Keratinocyte (primary cell): ENCODE results near the gene TSPEAR. TPM values are rescaled to one million over a fixed set of nuclear protein-coding genes. Genes with fewer than 3 reads are reported as not detected.

ENCODE experiments used
- DNase-seq: peaks from one replicate; pipeline ENCODE4 v3.0.0-alpha.2; 2011; ENCODE audit warnings: low read depth, missing footprints, low spot score
- FAIRE-seq: peaks from 2 replicates; lab custom pipeline; 2011; peaks lifted over from hg19 to GRCh38; lab: Jason Lieb, UNC
- H2AFZ ChIP-seq: 2 replicates; pipeline ENCODE4 v1.6.0; 2012; ENCODE audit warnings: low read length, control low read depth, inconsistent platforms; ENCODE audit not compliant: control insufficient read depth
- H3K27ac ChIP-seq: 2 replicates; pipeline ENCODE4 v1.5.1; 2011; ENCODE audit warnings: low read length; ENCODE audit not compliant: control insufficient read depth, insufficient read depth
- H3K27me3 ChIP-seq: 3 replicates; pipeline ENCODE4 v1.6.0; 2011; ENCODE audit warnings: low read length; ENCODE audit not compliant: control insufficient read depth, insufficient read depth; ENCODE audit errors: extremely low read depth
- H3K36me3 ChIP-seq, 2 experiments: 2 replicates in 1 of 2; 3 replicates in 1 of 2; pipeline ENCODE4 v1.5.1; 2011; ENCODE audit warnings: low read length in 2 of 2, mild to moderate bottlenecking in 1 of 2; ENCODE audit not compliant: control insufficient read depth in 2 of 2, insufficient read depth in 2 of 2; ENCODE audit errors: extremely low read depth in 1 of 2
- H3K4me1 ChIP-seq: 3 replicates; pipeline ENCODE4 v1.5.1; 2011; ENCODE audit warnings: low read length; ENCODE audit not compliant: control insufficient read depth, insufficient read depth; ENCODE audit errors: extremely low read depth
- H3K4me2 ChIP-seq: 3 replicates; pipeline ENCODE4 v1.6.0; 2011; ENCODE audit warnings: low read depth, low read length; ENCODE audit not compliant: control insufficient read depth, insufficient read depth; ENCODE audit errors: extremely low read depth
- H3K4me3 ChIP-seq, 3 experiments: fragments of 200-600 bp in 1 of 3; sonication (generic) in 1 of 3; 2 replicates in 2 of 3; 3 replicates in 1 of 3; pipeline ENCODE4 v1.5.1; 2011 to 2016; ENCODE audit warnings: low read length in 3 of 3, mild to moderate bottlenecking in 3 of 3, control low read depth in 2 of 3, inconsistent platforms in 1 of 3, low read depth in 1 of 3, mixed read lengths in 1 of 3, mixed run types in 1 of 3, moderate library complexity in 1 of 3; ENCODE audit not compliant: control insufficient read depth in 2 of 3, insufficient read depth in 2 of 3; ENCODE audit errors: extremely low read depth in 1 of 3
- H3K79me2 ChIP-seq: 2 replicates; pipeline ENCODE4 v1.6.0; 2012; ENCODE audit warnings: low read length; ENCODE audit not compliant: control insufficient read depth, insufficient read depth
- H3K9ac ChIP-seq: 3 replicates; pipeline ENCODE4 v1.6.0; 2011; ENCODE audit warnings: low read length; ENCODE audit not compliant: control insufficient read depth, insufficient read depth; ENCODE audit errors: extremely low read depth
- H3K9me1 ChIP-seq: 3 replicates; pipeline ENCODE4 v1.6.0; 2011; ENCODE audit warnings: low read length; ENCODE audit not compliant: control insufficient read depth, insufficient read depth; ENCODE audit errors: extremely low read depth
- H3K9me3 ChIP-seq: 2 replicates; pipeline ENCODE4 v1.5.1; 2012; ENCODE audit warnings: low read depth, low read length; ENCODE audit not compliant: control insufficient read depth
- H4K20me1 ChIP-seq: 3 replicates; pipeline ENCODE4 v1.6.0; 2011; ENCODE audit warnings: low read length; ENCODE audit not compliant: control insufficient read depth, insufficient read depth; ENCODE audit errors: extremely low read depth
- EZH2 ChIP-seq: IDR thresholded peaks from one replicate; pipeline ENCODE4 v1.6.1; 2012; ENCODE audit warnings: inconsistent platforms, mild to moderate bottlenecking, low read length, moderate library complexity
- dilution Hi-C: fragments of 300-500 bp; cut with MboI; formaldehyde crosslinking; loops from one replicate; pipeline ENCODE4 v1.7.0; 2020; ENCODE audit warnings: low sequenced_read_pairs; ENCODE audit not compliant: extremely low pct_ligation_motif_present
- polyA plus RNA-seq, 5 experiments: library from polyadenylated mRNA; depleted of rRNA in 3 of 5; stranded (reverse) in 3 of 5; stranded (forward) in 1 of 5; unstranded in 1 of 5; fragments of >200 nt; gene quantifications; 1 replicate in 1 of 5; 2 replicates in 3 of 5; 3 replicates in 1 of 5; pipeline versions ENCODE4 v1.2.1 to v1.2.3, GENCODE V29; 2011 to 2012; ENCODE audit warnings: missing spikeins in 2 of 5, low read depth in 1 of 5, low replicate concordance in 1 of 5
- TF ChIP-seq, protein P1 (sequence below), 3 experiments: IDR thresholded peaks in 1 of 3; conservative IDR thresholded peaks in 1 of 3; optimal IDR thresholded peaks in 1 of 3; 2 replicates in 2 of 3; 3 replicates in 1 of 3; pipeline versions ENCODE3 to v1.5.1; 2011; ENCODE audit warnings: low read length in 3 of 3, mild to moderate bottlenecking in 3 of 3, moderate library complexity in 2 of 3, control low read depth in 1 of 3, inconsistent platforms in 1 of 3; ENCODE audit not compliant: insufficient read depth in 2 of 3; ENCODE audit errors: extremely low read depth in 1 of 3

Gene TSPEAR
- polyA plus RNA-seq, 1 donor (not counting 4 experiments of a cell fraction or from before 2014, with no cell fraction given): 0.12 TPM

DNA sequence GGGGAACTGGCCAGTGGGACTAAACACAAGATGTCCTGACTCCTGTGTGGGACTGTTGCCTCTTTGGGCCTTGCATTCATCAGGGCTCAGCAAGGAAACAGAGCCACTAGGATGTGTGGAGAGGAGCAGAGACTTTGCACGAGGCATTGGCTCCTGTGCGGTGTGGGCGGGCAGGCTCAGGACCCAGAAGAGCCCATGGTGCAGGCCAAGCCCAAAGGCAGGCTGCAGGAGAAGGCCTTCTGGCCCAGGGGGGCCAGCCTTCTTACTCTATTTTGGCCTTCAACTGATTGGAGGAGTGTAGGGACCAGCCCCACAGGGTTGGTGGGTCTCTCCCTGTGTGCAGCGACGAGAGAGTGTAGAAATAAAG, 232.6 kb downstream of the TSPEAR start:
- no peaks in the 10 kb centered on the region for H3K9me3 ChIP-seq
- no peaks in the 10 kb centered on the region for H3K9me1 ChIP-seq
- no peak for FAIRE-seq
- no peak overlapping the region for H3K9ac ChIP-seq
- no peaks in the 10 kb centered on the region for H3K79me2 ChIP-seq
- H4K20me1 ChIP-seq: no peaks in the 10 kb centered on the region
- no peak overlapping the region for H3K4me3 ChIP-seq
- no peak overlapping the region for H3K27ac ChIP-seq
- no peaks in the 10 kb centered on the region for H3K27me3 ChIP-seq
- TF ChIP-seq EZH2: no peak
- TF ChIP-seq, protein P1, sequence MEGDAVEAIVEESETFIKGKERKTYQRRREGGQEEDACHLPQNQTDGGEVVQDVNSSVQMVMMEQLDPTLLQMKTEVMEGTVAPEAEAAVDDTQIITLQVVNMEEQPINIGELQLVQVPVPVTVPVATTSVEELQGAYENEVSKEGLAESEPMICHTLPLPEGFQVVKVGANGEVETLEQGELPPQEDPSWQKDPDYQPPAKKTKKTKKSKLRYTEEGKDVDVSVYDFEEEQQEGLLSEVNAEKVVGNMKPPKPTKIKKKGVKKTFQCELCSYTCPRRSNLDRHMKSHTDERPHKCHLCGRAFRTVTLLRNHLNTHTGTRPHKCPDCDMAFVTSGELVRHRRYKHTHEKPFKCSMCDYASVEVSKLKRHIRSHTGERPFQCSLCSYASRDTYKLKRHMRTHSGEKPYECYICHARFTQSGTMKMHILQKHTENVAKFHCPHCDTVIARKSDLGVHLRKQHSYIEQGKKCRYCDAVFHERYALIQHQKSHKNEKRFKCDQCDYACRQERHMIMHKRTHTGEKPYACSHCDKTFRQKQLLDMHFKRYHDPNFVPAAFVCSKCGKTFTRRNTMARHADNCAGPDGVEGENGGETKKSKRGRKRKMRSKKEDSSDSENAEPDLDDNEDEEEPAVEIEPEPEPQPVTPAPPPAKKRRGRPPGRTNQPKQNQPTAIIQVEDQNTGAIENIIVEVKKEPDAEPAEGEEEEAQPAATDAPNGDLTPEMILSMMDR (optimal IDR thresholded peaks at IDR 0.05 in 1 of 3, IDR thresholded peaks at IDR 0.05 in 1 of 3, conservative IDR thresholded peaks at IDR 0.05 in 1 of 3; ENCODE audit: extremely low read depth in 1 of 3, insufficient read depth in 2 of 3, low read length in 3 of 3): no peak
- dilution Hi-C loops: loop anchor here (25.0 kb wide), 1 partner anchor 259 kb away; no protein-coding TSS in a partner anchor
- H3K4me1 ChIP-seq: no peaks in the 10 kb centered on the region
- H3K36me3 ChIP-seq: no peaks in the 10 kb centered on the region
- no peak overlapping the region for H3K4me2 ChIP-seq
- no peak for DNase-seq
- no peak overlapping the region for H2AFZ ChIP-seq

DNA sequence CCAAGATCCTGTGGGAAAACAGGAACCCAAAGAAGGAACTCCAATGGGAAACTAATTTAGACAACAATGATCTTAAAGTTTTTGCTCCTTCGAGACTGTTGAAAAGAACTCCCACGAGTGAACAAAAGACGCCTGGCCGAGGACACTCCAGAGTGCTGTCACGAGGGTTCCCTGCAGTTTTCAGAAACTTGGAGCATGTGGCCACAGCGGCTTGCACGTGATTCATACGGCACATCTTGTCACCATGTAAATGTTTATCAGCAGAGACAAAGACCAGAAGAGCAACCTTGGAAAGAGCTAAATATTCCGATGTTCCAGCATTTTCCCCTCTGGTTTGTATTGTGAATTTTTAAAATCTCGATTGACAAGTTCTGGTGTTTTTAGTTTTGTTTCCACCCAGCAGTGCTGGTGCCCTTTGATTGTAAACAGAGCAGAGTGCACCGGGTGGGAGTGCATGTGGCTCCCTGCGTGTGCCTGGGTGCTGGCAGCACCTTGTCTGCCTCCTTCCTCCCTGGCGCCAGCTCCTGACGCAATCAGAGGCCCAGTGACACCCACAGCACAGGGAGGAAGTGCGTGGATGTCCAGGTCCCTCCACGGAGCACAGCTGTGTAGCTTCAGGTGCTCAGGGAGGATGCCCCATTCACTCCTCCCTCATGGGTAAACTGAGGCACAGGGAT, 233.1 kb downstream of the TSPEAR start:
- dilution Hi-C loops: loop anchor here (25.0 kb wide), 1 partner anchor 259 kb away; no protein-coding TSS in a partner anchor
- FAIRE-seq: no peak

More for the DNA sequence above, 233.1 kb downstream of the TSPEAR start:
- Histone ChIP-seq H3K9ac (no peak overlapping the region), H3K9me3 (no peaks in the 10 kb centered on the region), H2AFZ (no peak overlapping the region), H3K4me2 (no peak overlapping the region), H3K27me3 (no peaks in the 10 kb centered on the region), H3K27ac (no peak overlapping the region), H3K36me3 (no peaks in the 10 kb centered on the region), H3K9me1 (no peaks in the 10 kb centered on the region), H3K4me1 (no peaks in the 10 kb centered on the region), H3K4me3 (no peak overlapping the region), H4K20me1 (no peaks in the 10 kb centered on the region), H3K79me2 (no peaks in the 10 kb centered on the region)
- DNase-seq: no peak
- TF ChIP-seq EZH2: no peak
- TF ChIP-seq, protein P1 (optimal IDR thresholded peaks at IDR 0.05 in 1 of 3, IDR thresholded peaks at IDR 0.05 in 1 of 3, conservative IDR thresholded peaks at IDR 0.05 in 1 of 3; ENCODE audit: extremely low read depth in 1 of 3, insufficient read depth in 2 of 3, low read length in 3 of 3): no peak
